Endothelial cell of umbilical vein (primary cell): ENCODE results near the gene PRMT2.

Experiments used
- EZH2 ChIP-seq: IDR thresholded peaks from 2 replicates; pipeline ENCODE4 v1.6.1; 2012; ENCODE audit warnings: borderline replicate concordance, low read depth, mild to moderate bottlenecking, moderate library complexity, low read length, inconsistent platforms; ENCODE audit not compliant: severe bottlenecking
- POLR2A ChIP-seq: IDR thresholded peaks from 2 replicates; pipeline ENCODE4 v1.6.1; 2012; ENCODE audit warnings: low read depth, mild to moderate bottlenecking, control low read depth, low read length
- TF ChIP-seq, protein P1 (sequence below), 2 donors: IDR thresholded peaks; 1 replicate in 1 of 2; 2 replicates in 1 of 2; pipeline ENCODE4 v1.5.1; 2011; ENCODE audit warnings: low read length in 2 of 2, mild to moderate bottlenecking in 2 of 2, moderate library complexity in 2 of 2, control low read depth in 1 of 2, inconsistent platforms in 1 of 2, low read depth in 1 of 2; ENCODE audit not compliant: insufficient read depth in 1 of 2; ENCODE audit errors: extremely low read depth in 1 of 2

DNA sequence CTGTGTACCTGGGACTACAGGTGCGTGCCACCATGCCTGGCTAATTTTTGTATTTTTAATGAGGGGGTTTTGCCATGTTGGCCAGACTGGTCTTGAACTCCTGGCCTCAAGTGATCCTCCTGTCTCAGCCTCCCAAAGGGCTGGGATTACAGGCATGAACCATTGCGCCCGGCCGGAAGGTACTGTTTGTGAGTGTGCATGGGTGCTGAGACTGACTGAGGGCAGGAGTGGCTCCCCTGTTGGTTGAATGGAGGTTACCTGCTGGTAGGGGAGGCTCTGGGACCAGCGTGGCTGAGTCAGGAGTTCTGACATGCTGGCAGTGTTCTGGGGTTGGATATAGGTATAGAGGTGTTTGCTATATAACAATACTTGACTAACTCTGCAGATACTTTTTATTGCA lies 10.4 kb downstream of the PRMT2 start:
- TF ChIP-seq POLR2A (no peak), EZH2 (no peak)
- TF ChIP-seq, protein P1, sequence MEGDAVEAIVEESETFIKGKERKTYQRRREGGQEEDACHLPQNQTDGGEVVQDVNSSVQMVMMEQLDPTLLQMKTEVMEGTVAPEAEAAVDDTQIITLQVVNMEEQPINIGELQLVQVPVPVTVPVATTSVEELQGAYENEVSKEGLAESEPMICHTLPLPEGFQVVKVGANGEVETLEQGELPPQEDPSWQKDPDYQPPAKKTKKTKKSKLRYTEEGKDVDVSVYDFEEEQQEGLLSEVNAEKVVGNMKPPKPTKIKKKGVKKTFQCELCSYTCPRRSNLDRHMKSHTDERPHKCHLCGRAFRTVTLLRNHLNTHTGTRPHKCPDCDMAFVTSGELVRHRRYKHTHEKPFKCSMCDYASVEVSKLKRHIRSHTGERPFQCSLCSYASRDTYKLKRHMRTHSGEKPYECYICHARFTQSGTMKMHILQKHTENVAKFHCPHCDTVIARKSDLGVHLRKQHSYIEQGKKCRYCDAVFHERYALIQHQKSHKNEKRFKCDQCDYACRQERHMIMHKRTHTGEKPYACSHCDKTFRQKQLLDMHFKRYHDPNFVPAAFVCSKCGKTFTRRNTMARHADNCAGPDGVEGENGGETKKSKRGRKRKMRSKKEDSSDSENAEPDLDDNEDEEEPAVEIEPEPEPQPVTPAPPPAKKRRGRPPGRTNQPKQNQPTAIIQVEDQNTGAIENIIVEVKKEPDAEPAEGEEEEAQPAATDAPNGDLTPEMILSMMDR (IDR thresholded peaks at IDR 0.05; ENCODE audit: extremely low read depth in 1 of 2, insufficient read depth in 1 of 2, low read depth in 1 of 2, low read length in 2 of 2) = no peak
